ENCODE results near the gene CREBBP.
"Not testable (repeated sequence)": the region's sequence is repeated elsewhere in the genome, so short reads cannot be mapped to it uniquely, and the experiment has no call there.

The CREBBP gene

GRCh38 chr16:3714378-3714777 lies 166.1 kb downstream of the CREBBP start:
- not testable (repeated sequence) for H3K27ac ChIP-seq (ENCODE audit: low read depth, low read length); H3K27me3 ChIP-seq (ENCODE audit: insufficient read depth, low read length); H3K36me3 ChIP-seq (ENCODE audit: insufficient read depth, low read length); H2AFZ ChIP-seq (ENCODE audit: low read length, unreplicated experiment); H3K4me3 ChIP-seq (ENCODE audit: low read depth, low read length)
- Histone ChIP-seq H3K79me2 (ENCODE audit: control insufficient read depth, insufficient read depth, low read length, unreplicated experiment) (peaks cover 52% of the 10 kb centered on the region), H3K4me1 (ENCODE audit: control insufficient read depth, insufficient read depth, low read length, unreplicated experiment) (peaks cover 10% of the 10 kb centered on the region)

GRCh38 chr16:3713587-3714242 lies 166.8 kb downstream of the CREBBP start:
- Histone ChIP-seq H3K4me1 (ENCODE audit: control insufficient read depth, insufficient read depth, low read length, unreplicated experiment) (peaks cover 10% of the 10 kb centered on the region), H3K79me2 (ENCODE audit: control insufficient read depth, insufficient read depth, low read length, unreplicated experiment) (peaks cover 54% of the 10 kb centered on the region), H3K4me3 (ENCODE audit: low read depth, low read length) (no peak overlapping the region), H2AFZ (ENCODE audit: low read length, unreplicated experiment) (no peak overlapping the region), H3K27me3 (ENCODE audit: insufficient read depth, low read length) (no peaks in the 10 kb centered on the region), H3K27ac (ENCODE audit: low read depth, low read length) (no peak overlapping the region), H3K36me3 (ENCODE audit: insufficient read depth, low read length) (no peaks in the 10 kb centered on the region)

- H2AFZ ChIP-seq (ENCODE audit: low read length, unreplicated experiment), result no peak overlapping the region
- no peaks in the 10 kb centered on the region for H3K36me3 ChIP-seq (ENCODE audit: insufficient read depth, low read length)
- no peaks in the 10 kb centered on the region for H3K27me3 ChIP-seq (ENCODE audit: insufficient read depth, low read length)
- H3K4me3 ChIP-seq (ENCODE audit: low read depth, low read length), result no peak overlapping the region
- peaks cover 6% of the 10 kb centered on the region for H3K4me1 ChIP-seq (ENCODE audit: control insufficient read depth, insufficient read depth, low read length, unreplicated experiment)
- H3K27ac ChIP-seq (ENCODE audit: low read depth, low read length), result no peak overlapping the region
- H3K79me2 ChIP-seq (ENCODE audit: control insufficient read depth, insufficient read depth, low read length, unreplicated experiment), result peaks cover 52% of the 10 kb centered on the region
These were observed 167.6 kb downstream of the CREBBP start for GRCh38 chr16:3712861-3713372.

- no peak overlapping the region for H2AFZ ChIP-seq (ENCODE audit: low read length, unreplicated experiment)
- H3K4me1 ChIP-seq (ENCODE audit: control insufficient read depth, insufficient read depth, low read length, unreplicated experiment), result no peaks in the 10 kb centered on the region
- H3K4me3 ChIP-seq (ENCODE audit: low read depth, low read length), result no peak overlapping the region
- H3K36me3 ChIP-seq (ENCODE audit: insufficient read depth, low read length), result no peaks in the 10 kb centered on the region
- H3K27ac ChIP-seq (ENCODE audit: low read depth, low read length), result no peak overlapping the region
- H3K79me2 ChIP-seq (ENCODE audit: control insufficient read depth, insufficient read depth, low read length, unreplicated experiment), result peaks cover 11% of the 10 kb centered on the region
- H3K27me3 ChIP-seq (ENCODE audit: insufficient read depth, low read length), result no peaks in the 10 kb centered on the region
These were observed 174.1 kb downstream of the CREBBP start for GRCh38 chr16:3706253-3707012.

- H3K27ac ChIP-seq (ENCODE audit: low read depth, low read length), result no peak overlapping the region
- H3K36me3 ChIP-seq (ENCODE audit: insufficient read depth, low read length), result no peaks in the 10 kb centered on the region
- H3K4me1 ChIP-seq (ENCODE audit: control insufficient read depth, insufficient read depth, low read length, unreplicated experiment), result no peaks in the 10 kb centered on the region
- no peaks in the 10 kb centered on the region for H3K79me2 ChIP-seq (ENCODE audit: control insufficient read depth, insufficient read depth, low read length, unreplicated experiment)
- H3K27me3 ChIP-seq (ENCODE audit: insufficient read depth, low read length), result no peaks in the 10 kb centered on the region
- no peak overlapping the region for H3K4me3 ChIP-seq (ENCODE audit: low read depth, low read length)
- H2AFZ ChIP-seq (ENCODE audit: low read length, unreplicated experiment), result no peak overlapping the region
These were observed 178.4 kb downstream of the CREBBP start for GRCh38 chr16:3702082-3702481.

GRCh38 chr16:3701531-3701930 lies 179.0 kb downstream of the CREBBP start:
- H3K4me1 ChIP-seq (ENCODE audit: control insufficient read depth, insufficient read depth, low read length, unreplicated experiment), result peaks cover 4% of the 10 kb centered on the region
- no peak overlapping the region for H2AFZ ChIP-seq (ENCODE audit: low read length, unreplicated experiment)
- no peak overlapping the region for H3K27ac ChIP-seq (ENCODE audit: low read depth, low read length)
- H3K79me2 ChIP-seq (ENCODE audit: control insufficient read depth, insufficient read depth, low read length, unreplicated experiment), result no peaks in the 10 kb centered on the region
- H3K4me3 ChIP-seq (ENCODE audit: low read depth, low read length), result no peak overlapping the region
- H3K36me3 ChIP-seq (ENCODE audit: insufficient read depth, low read length), result no peaks in the 10 kb centered on the region
- no peaks in the 10 kb centered on the region for H3K27me3 ChIP-seq (ENCODE audit: insufficient read depth, low read length)

GRCh38 chr16:3698941-3699340 lies 181.6 kb downstream of the CREBBP start:
- H3K4me3 ChIP-seq (ENCODE audit: low read depth, low read length), result no peak overlapping the region
- H3K27ac ChIP-seq (ENCODE audit: low read depth, low read length), result no peak overlapping the region
- H3K79me2 ChIP-seq (ENCODE audit: control insufficient read depth, insufficient read depth, low read length, unreplicated experiment), result peaks cover 8% of the 10 kb centered on the region
- H3K4me1 ChIP-seq (ENCODE audit: control insufficient read depth, insufficient read depth, low read length, unreplicated experiment), result peaks cover 7% of the 10 kb centered on the region
- H3K36me3 ChIP-seq (ENCODE audit: insufficient read depth, low read length), result no peaks in the 10 kb centered on the region
- no peaks in the 10 kb centered on the region for H3K27me3 ChIP-seq (ENCODE audit: insufficient read depth, low read length)
- no peak overlapping the region for H2AFZ ChIP-seq (ENCODE audit: low read length, unreplicated experiment)

- Histone ChIP-seq H3K27me3 (ENCODE audit: insufficient read depth, low read length) (no peaks in the 10 kb centered on the region), H3K79me2 (ENCODE audit: control insufficient read depth, insufficient read depth, low read length, unreplicated experiment) (peaks cover 11% of the 10 kb centered on the region), H3K4me1 (ENCODE audit: control insufficient read depth, insufficient read depth, low read length, unreplicated experiment) (peaks cover 7% of the 10 kb centered on the region), H3K36me3 (ENCODE audit: insufficient read depth, low read length) (no peaks in the 10 kb centered on the region), H3K27ac (ENCODE audit: low read depth, low read length) (peak overlapping the region; percentile 38; the same call in 1 of the 2 replicates), H2AFZ (ENCODE audit: low read length, unreplicated experiment) (no peak overlapping the region), H3K4me3 (ENCODE audit: low read depth, low read length) (no peak overlapping the region)
These were observed 183.9 kb downstream of the CREBBP start for GRCh38 chr16:3696425-3697218.

GRCh38 chr16:3695610-3696369 lies 184.7 kb downstream of the CREBBP start:
- no peak overlapping the region for H3K27ac ChIP-seq (ENCODE audit: low read depth, low read length)
- H3K36me3 ChIP-seq (ENCODE audit: insufficient read depth, low read length), result no peaks in the 10 kb centered on the region
- peaks cover 11% of the 10 kb centered on the region for H3K79me2 ChIP-seq (ENCODE audit: control insufficient read depth, insufficient read depth, low read length, unreplicated experiment)
- H3K27me3 ChIP-seq (ENCODE audit: insufficient read depth, low read length), result no peaks in the 10 kb centered on the region
- no peak overlapping the region for H3K4me3 ChIP-seq (ENCODE audit: low read depth, low read length)
- peaks cover 11% of the 10 kb centered on the region for H3K4me1 ChIP-seq (ENCODE audit: control insufficient read depth, insufficient read depth, low read length, unreplicated experiment)
- H2AFZ ChIP-seq (ENCODE audit: low read length, unreplicated experiment), result no peak overlapping the region

- H3K4me1 ChIP-seq (ENCODE audit: control insufficient read depth, insufficient read depth, low read length, unreplicated experiment), result peaks cover 13% of the 10 kb centered on the region
- H2AFZ ChIP-seq (ENCODE audit: low read length, unreplicated experiment), result no peak overlapping the region
- H3K27me3 ChIP-seq (ENCODE audit: insufficient read depth, low read length), result no peaks in the 10 kb centered on the region
- no peak overlapping the region for H3K27ac ChIP-seq (ENCODE audit: low read depth, low read length)
- H3K4me3 ChIP-seq (ENCODE audit: low read depth, low read length), result no peak overlapping the region
- H3K79me2 ChIP-seq (ENCODE audit: control insufficient read depth, insufficient read depth, low read length, unreplicated experiment), result peaks cover 11% of the 10 kb centered on the region
- H3K36me3 ChIP-seq (ENCODE audit: insufficient read depth, low read length), result no peaks in the 10 kb centered on the region
These were observed 186.5 kb downstream of the CREBBP start for GRCh38 chr16:3694051-3694450.
